Cerebellar cortex (tissue), 1 donor: ENCODE data around the gene ADRM1.

Experiments used
- DNase-seq: peaks from one replicate; pipeline ENCODE4 v3.0.0-alpha.2; 2015; ENCODE audit warnings: low spot score

The ADRM1 gene

DNA sequence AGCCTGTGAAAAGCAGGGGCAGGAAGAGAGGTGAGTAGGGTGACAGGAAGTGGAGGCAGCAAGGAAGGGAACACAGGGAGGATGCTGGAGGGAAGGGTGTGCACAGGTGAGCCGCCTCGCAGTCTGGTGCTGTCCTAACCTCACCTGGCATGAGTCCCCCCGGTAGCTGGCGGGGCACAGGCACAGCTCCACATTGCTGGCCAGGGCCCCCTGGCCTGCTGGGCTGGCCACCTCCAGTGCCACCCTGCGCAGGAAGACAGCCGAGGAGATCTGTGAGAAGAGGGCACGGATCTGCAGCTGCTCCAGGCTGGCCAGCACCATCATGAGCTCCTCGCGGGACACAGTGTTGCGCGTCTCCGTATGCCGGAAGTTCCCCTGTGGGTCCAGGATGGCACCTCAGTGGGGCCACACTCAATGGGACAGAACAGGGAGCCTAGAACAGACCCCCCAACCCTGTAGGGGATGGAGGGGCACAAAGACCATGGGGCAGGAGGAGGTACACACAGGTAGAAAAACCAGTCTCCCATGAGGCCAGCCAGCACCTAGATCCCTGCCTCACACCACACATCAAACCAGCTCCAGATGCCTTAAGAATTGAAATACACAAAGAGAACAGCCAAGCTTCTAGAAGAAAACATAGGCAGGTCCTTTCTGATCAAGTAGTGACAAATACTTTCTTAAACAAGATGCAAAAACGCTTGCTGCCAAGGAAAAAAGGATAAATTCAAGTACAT, 22.5 kb downstream of the ADRM1 start:
- no peak for DNase-seq

GRCh38 chr20:62326559-62326958, 23.8 kb downstream of the ADRM1 start:
- DNase-seq = no peak

DNA sequence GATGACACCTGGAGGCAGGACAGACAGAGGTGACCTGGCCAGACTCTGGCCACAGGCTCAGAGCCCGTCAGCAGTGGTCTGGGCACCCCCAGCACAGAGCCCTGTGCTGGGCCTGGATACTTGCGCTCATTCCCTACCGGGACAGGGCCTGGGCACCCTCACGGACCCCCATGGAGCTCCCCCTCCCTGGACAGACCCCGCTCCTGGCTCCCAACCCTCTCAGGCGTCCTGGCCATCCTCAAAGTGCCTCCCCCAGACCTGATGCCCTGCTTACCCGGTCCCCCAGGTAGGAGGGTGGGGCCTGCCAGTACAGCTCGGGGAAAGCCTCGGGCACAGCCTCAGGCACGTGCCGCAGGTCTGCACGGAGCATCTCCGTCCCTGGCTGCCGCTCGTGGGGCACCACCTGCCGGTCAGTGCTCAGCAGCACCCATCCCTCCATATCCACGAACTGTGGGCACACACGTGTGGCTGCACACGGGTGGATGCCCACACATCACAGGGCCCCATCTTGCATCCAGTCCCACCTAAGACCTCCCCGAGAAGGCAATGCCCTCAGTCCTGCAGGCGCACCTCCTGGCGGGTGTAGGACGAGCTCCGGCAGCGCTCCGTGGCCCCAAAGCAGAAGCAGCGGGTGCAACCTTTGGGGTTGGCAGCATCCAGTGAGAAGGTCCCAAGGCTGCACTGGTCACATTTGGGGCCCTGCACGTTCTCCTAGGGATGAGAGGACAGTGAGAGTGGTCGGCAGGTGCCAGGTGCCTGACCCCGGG, 24.3 kb downstream of the ADRM1 start:
- no peak for DNase-seq

DNA sequence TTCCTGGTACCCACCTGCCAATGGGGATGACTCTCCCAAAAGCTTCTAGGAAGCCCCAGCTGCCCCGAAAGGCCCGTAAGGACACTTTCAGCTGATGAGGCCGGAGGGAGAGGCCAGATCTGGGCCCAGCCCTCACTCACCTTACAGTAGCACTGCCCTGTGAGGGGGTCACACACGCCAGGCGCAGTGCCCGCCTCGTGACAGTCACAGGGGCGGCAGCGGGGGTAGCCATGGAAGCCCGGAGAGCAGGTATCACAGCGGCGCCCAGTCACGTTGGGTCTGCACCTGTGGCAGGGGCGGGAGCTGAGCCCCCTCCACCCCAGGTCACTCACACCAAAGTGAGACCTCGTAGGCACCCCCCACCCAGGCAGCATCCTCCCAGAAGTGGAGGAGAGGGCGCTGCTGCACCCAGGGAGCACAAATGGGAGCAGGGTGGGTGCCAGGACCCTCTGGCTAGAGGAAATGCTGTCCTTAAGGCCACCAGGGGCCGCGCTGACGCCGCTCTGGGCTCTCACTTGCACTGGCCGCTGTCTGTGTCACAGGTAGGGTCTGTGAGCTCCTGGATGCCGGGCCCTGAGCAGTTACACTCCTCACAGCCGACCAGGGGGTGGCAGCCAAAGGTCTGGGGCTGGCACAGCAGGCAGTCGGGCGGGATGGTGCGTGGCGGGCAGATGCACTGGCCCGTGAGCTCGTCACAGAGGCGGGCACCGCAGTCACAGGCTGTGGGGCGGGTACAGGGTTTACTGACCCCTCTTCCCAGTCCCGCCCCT, 25.1 kb downstream of the ADRM1 start:
- DNase-seq = no peak

- DNase-seq = no peak
Observed at GRCh38 chr20:62328684-62329388, 26.0 kb downstream of the ADRM1 start.

DNA sequence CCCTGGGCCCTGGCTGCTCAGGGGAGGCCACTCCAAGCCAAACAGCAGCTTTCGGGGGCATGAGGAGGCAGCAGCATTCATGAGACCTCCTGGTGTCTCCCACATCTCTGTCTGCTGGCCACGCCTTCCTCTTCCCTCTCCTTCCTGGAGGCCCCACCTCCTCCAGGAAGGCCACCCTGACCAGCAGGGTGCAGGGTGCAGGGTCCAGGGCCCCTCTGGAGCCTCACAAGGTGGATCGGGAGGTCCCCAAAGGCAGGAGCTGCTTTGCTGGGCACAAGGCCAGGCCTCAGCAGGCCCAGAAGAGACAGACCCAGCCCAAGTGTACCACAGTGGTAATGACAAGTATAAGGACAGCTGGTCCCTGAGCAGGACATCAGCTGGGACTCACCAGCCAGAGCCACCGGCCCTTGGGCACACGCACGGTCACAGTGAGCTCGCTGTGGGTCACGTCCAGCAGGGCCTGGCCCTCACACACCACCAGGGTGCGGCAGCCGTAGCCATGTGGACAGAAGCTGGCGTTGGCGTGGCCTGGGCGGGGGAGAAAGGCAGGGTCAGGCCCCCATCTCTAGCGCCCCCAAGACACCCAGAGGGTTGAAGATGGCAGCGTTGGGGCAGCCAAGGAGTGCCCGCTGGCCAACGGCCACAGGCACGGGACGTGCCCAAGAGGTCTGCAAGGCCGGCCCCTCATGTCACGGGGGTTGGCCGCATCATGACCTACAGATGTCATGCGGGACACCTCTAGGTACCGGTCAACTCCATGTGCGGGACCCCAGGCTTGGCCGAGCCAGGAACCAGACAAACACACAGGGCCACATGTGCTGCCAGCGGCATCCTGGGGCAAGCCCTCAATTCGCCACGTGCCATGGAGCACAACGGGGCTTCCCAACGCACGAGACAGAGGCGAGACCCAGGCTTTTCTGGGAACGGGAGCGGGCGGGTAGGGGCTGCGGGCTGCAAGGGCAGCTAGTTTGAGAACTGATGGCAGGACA, 26.9 kb downstream of the ADRM1 start:
- no peak for DNase-seq

DNA sequence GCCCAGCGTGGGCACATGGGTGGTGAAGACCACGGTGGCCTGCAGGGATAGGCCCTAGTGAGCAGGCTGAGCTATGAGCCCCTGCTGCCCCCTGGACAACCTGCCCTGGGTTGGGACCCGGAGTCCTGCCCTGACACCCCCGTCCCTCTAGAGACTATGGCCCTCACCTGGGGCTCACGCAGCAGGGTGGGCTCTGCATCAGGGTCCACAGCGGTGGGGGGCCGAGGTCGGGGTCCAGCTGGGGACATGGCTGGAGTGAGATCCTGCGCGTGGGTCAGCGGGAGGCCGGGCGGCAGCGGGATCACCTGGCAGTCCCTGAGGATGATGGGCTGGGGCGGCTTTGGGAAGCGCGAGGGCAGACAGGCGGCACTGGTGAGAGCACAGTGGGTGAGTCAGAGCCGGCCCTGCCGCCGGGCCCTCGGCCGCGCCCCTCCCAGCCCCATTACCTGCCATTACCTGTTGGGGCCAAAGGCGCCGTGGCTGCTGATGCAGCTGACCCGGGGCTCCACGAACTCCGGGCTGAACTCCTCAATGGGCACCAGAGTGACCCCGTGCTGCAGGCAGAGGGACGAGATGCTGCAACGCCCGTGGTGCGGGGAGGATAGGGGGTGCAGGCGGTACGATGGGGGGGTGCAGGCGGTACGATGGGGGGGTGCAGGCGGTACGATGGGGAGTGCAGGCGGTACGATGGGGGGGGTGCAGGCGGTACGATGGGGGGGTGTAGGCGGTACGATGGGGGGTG, 27.9 kb downstream of the ADRM1 start:
- DNase-seq = no peak

GRCh38 chr20:62331347-62331746, 28.6 kb downstream of the ADRM1 start:
- no peak for DNase-seq

GRCh38 chr20:62332421-62332820, 29.6 kb downstream of the ADRM1 start:
- DNase-seq = no peak

GRCh38 chr20:62332989-62333819, 30.4 kb downstream of the ADRM1 start:
- no peak for DNase-seq

- no peak for DNase-seq
Observed at GRCh38 chr20:62333820-62334595, 31.2 kb downstream of the ADRM1 start.

GRCh38 chr20:62334881-62335280, 32.1 kb downstream of the ADRM1 start:
- DNase-seq = no peak

DNA sequence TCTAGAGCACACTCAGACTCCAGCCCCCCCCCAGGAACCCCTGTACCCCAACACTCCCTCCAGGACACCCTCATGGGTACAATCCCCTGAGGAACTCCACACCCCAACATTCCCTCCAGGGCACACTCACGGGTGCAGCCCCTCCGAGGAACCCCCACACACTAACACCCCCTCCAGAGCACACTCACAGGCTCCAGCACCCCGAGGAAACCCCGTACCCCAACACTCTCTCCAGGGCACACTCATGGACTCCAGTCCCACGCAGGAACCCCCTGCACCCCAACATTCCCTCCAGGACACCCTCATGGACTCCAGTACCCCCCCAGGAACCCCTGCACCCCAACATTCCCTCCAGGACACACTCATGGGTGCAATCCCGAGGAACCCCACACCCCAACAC, 32.7 kb downstream of the ADRM1 start:
- no peak for DNase-seq

DNA sequence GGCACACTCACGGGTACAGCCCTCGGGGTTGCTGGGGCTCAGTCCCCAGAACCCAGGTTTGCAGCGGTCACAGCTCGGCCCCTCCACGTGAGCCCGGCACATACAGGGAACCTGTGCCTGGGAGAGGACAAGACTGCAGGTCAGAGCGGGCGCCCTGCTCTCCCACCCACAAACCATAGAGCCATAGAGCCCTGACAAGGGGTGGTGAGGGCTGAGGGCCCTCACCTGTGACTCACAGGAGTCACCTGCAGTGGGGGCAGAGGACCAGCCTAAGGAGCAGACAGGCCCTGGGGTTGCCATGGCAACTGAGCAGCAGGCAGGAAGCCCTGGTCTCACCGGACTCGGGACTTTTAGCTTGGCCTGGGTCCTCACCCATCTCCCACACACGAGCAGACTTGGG, 33.5 kb downstream of the ADRM1 start:
- DNase-seq = no peak

- DNase-seq = no peak
Observed at GRCh38 chr20:62336775-62337557, 34.2 kb downstream of the ADRM1 start.

DNA sequence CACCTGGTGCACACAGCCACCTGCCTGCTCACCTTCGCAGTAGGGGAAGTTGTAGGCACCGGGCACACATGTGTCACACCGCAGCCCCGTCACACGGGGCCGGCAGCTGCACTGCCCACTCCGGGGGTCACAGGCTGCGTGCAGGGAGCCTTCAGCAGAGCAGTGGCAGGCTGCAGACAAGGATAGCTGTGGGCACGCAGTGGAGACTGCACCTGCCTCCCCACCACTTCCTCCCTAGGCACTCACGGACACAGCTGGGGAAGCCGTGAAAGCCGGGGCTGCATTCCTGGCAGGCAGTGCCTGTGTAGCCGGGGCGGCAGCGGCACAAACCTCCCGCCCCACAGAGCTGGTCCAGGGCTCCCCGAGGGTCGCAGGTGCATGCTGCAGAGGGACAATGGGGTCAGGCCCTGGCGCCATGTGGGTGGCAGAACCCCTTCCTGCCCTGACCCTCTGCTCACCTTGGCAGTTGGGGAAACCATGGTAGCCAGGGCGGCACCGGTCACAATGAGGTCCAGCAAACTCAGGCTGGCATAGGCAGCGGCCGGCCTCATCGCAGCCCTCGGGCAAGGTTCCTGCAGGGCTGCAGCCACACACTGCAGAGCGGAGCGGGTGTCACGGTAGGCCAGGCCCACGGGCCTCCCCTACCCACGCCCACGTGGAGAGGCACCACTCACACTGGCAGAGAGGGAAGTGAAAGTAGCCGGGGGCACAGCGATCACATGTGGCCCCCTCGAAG, 34.9 kb downstream of the ADRM1 start:
- no peak for DNase-seq

DNA sequence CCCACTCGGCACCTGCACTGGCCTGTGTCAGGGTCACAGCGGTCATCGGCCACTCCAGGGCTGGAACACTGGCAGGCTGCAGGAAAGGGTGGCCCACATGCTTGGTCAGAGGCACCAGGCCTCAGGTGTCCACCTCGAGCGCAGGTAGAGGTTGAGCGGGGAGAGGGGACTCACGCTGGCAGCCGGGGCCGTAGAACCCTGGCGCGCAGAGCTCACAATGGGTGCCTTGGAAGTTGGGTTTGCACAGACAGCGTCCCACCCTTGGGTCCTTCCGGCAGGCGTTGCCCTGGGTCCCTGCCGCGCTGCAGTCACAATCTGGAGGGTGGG, 35.5 kb downstream of the ADRM1 start:
- no peak for DNase-seq
